ENCODE results near the gene SLC51A.

Gene SLC51A

GRCh38 chr3:196186651-196187573 is 29.4 kb upstream of the SLC51A start:
- TF ChIP-seq CTCF (conservative IDR thresholded peaks at IDR 0.05), result no peak
- no peak overlapping the region for H3K27ac ChIP-seq

- no peak overlapping the region for H3K27ac ChIP-seq
- no peak for TF ChIP-seq CTCF (conservative IDR thresholded peaks at IDR 0.05)
These were observed 26.6 kb upstream of the SLC51A start for GRCh38 chr3:196189566-196190347.

GRCh38 chr3:196192036-196192523 is 24.3 kb upstream of the SLC51A start:
- H3K27ac ChIP-seq, result peak overlapping the region; percentile 25; the same call in 1 of the 2 replicates
- TF ChIP-seq CTCF (conservative IDR thresholded peaks at IDR 0.05), result no peak

- TF ChIP-seq CTCF (conservative IDR thresholded peaks at IDR 0.05), result no peak
- H3K27ac ChIP-seq, result peak overlapping the region; percentile 25; the same call in 1 of the 2 replicates
These were observed 23.7 kb upstream of the SLC51A start for GRCh38 chr3:196192524-196193051.

GRCh38 chr3:196193133-196193735 is 23.1 kb upstream of the SLC51A start:
- no peak for TF ChIP-seq CTCF (conservative IDR thresholded peaks at IDR 0.05)

GRCh38 chr3:196193736-196194541 is 22.4 kb upstream of the SLC51A start:
- TF ChIP-seq CTCF (conservative IDR thresholded peaks at IDR 0.05), result no peak

More at GRCh38 chr3:196193133-196193735, 23.1 kb upstream of the SLC51A start:
- H3K27ac ChIP-seq, result peak overlapping the region; percentile 25; the same call in 1 of the 2 replicates

More at GRCh38 chr3:196193736-196194541, 22.4 kb upstream of the SLC51A start:
- H3K27ac ChIP-seq, result peak overlapping the region; percentile 25; the same call in 1 of the 2 replicates

Data from VCaP (cell line).